ENCODE measurements around the gene NCF2.

NCF2 gene

DNA sequence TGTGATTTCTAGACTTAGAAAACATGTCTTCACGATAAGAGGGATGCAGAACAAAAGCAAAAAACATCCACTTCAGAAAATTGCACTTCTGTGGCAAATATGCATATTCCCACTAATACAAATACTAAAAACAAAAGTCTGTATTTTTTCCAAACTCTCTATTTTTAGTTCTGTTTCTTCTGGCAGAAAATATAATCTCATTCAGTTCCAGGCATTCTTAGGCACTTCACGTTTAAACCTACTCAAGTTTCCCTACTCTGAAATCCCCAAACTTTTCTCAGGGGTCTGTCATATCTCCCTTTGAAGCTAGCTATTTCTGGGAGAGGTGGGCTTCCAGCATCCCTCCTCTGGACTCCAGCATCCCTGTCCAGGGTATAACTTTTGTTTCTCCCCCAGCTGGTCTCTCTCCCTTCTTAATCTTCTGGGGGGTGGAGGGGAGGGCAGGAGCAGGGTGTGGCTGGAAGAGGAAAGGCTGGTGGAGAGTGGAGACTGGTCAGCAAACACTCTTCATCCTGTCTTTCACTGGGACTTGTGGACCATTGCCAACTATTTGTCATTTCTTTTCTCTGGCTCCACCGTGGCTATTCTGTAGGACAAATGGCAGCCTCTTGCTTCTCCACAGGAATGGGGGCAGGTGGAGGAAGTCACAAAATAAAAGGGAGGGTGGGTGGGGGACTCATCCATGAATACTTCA lies 19.6 kb upstream of the NCF2 start:
- DNase-seq: no peak

DNA sequence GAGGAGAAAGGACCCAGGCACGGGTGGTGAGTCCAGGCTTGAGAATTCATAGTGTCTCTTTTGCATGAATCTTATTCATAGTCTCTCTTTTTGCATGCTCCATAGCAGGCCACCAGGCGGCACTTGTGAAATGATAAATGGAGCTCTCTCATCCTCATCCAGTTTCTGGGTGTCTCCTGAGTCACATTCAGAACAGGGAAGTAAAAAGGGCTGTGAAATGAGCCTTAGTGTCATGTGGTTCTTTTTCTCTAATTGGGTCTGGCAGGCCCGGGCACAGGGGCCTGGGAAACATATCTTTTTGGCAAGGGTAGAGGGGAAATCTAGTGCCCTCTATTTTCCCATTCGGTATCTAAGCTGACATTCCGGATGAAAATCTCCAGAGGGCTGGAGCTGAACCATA lies 19.1 kb upstream of the NCF2 start:
- peak; percentile 94 for DNase-seq

DNA sequence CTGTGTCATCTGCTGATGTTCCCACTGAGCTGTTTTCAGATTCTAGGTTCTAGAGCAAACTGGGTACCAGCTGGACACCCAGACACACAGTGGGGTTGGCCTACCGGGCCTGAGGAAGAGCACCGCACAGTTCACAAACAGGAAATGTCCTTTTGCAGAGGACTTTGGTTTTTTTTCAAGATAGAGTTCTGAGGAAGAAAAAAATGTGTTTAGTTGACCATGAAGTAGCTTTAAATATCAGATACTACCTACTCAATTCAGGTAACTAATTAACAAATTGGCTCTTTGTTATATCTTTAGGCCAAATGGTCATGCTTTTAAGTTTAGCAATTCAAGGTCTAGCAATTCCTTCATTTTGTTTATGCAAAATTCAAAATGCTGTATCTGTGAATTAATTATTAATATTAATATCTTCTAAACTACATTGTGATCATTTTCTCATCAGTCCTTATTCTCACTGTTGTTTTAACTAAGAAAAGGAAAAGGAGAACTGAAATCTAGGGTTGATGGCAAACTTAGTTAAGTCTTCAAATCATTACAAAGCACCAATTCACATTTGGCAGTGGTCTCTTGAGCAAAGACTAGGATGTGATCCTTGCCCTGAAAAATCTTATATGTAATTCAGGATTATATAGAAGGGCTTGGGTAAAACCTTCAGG lies 17.2 kb upstream of the NCF2 start:
- DNase-seq: no peak

DNA sequence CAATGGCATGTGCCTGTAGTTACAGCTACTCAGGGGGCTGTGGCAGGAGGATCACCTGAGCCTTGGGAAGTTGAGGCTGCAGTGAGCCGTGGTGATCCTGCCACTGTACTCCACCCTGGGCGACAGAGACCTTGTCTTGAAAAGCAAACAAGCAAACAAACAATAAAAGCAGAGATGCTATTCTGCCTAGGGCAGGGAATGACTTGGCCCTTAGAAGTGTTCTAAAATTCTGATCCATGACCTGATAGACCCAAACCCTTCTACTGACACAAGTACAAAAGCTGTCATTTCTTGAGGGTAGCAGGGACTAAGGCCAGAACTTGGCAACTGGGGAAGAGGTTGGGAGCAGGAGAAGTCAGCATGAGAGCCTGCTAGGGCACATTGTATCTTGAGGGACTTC lies 15.6 kb upstream of the NCF2 start:
- no peak for DNase-seq

DNA sequence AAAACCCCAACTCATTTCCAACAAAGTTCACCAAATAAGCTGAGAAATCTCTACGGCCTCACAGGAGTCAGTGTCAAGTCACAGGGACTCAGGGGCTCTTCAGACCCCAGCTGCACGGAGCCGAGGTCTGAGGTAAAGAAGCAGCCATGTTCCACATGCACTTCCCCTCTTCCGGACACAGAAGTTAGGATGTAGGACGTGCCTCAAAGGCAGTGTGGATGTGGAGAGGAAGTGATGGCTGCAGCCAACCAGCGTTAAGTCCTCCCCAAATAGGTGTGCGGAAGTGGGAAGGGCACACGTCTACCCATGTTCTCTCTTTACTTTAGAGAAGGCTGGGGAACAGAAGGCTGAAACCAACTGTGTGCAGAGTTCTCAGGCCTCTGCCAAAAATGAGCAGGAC lies 14.6 kb upstream of the NCF2 start:
- DNase-seq: peak; percentile 78

DNA sequence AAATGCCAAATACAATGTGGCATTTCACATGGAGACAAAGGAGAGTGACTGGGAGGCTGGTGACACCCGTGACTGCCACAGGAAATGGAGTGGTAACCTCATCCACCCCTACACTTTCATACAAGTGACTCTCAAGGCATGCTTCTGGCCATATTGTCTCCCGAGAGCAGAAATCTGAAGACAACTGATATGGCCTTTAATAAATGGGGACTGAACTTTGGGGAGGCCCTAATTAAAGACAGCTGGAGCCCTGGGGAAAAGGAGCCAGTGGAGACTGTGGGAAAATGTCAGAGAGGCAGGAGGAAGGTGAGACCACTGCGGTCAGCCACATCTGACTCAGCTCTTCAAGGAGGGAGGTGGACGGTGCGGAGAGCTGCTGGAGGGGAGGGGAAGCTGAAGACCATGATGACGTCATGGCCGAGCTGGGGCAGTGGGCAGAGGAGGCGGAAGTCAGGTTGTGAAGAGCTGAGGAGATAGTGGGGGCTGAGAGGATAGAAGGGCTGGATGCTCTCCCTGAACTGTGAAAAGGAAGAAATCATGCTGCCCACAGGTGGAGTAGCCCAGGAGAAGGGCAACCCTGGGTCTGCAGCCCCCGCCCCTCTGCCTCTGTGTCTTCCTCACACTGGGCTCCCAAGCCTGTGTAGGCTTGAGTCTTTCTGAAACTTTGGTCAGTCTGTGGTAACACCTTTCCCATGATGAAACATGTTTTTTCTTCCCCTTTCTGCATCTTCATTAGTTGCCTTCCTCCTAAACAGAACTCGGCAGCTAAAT lies 14.0 kb upstream of the NCF2 start:
- DNase-seq: peak; percentile 91

DNA sequence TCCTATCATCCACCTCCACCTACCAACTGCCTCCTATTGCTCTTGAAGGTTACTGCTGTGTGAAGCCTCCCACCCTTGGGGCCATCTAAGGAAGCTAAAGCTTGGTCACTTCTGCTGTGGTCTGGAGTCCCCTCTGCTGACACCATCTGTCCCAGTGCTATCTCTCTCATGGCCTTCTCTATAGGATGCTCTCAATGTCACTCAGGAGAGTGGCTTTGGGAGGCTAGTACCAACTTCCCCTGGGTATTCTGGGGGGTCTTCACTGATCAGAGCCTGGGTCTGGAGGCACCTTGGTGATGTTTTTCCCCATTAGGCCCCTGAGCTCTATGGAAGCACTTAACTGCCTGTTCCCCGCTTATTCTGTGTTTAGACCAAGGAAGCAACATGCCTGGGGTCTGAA lies 12.3 kb upstream of the NCF2 start:
- no peak for DNase-seq

DNA sequence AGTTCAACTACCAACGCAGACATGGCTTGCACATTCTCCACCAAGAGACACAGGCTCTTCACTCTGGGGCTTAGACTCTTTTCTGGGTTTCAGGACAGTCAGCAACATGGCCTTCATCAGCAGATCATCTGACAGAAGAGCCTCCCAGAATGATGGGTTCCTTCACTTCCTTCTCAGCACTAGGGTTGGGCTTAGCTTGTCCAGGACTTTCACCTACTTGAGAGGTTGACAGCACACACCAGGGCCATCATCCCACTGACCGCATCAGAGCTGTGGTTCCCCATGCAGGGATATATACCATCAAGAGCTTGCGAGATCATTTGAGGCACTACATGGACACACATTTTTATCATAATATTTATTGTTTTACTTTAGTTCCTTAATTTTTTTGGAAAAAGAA lies 10.4 kb upstream of the NCF2 start:
- peak; percentile 63 for DNase-seq

DNA sequence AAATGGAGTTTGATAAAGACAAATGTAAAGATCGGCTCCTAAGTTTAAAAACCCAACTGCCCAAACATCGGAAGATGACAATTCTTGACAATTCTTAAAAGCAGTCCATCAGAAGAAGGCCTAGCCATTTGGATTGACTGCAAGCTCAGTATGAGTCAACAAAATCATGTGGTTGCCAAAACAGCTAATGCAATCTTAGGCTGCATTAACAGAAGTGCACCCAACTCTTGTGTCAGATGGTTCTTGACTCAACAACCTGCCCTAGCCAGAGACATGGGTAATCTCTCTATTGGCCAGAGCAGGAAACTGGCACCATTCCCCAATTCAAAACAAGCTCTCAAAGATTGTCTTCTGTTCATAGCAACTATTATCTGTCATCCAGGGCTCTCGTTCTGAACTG lies 9.9 kb upstream of the NCF2 start:
- DNase-seq: peak; percentile 97

DNA sequence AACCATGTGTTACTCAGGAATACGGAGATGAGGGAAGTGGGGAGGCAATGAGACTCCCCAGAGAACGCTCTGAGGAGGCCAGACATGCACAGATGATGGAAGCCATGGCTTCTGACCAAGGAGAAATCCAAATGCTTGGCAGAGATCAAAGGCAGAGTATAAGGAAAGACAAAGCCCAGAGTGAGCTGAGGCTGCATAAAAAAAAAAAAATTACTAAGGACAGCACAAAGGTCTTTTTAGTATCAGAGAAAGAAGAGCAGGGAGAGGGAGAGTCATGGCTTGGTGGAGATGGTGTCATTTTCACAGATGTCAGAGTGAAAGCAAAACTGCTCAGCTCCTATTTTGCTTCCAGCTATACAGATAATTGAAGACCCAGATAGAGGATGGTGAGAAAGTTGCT lies 8.1 kb upstream of the NCF2 start:
- DNase-seq: peak; percentile 84

DNA sequence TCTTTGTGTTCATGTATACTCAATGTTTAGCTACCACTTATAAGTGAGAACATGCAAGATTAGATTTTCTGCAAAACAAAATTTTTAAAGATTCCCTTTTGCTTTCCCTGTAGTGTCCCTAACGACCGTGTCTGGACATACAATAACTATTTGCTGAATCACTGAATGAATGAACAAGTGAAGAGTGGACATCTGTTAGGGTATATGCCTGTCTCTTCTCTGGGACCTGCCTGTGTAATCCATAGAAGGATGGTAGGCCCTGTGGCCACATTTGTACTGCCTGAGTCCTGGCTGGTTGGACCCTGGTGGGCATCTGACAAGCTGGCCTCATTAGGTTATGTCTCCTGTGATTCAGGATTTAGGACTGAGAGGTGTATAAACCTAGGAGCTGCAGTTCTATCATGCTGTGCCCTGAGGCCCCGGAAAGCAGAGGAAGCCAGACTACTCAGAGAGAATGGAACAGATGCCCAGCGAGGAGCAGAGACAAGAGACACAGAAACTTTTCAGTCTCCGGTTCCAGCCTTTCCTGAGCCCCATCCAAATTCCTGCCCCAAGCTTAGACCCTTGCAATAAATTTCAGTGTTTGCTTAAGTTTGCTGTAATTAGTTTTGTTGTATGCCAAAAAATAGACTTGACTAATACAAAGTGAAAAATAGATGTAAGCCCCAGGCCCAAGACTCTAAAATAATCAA lies 7.5 kb upstream of the NCF2 start:
- no peak for DNase-seq

DNA sequence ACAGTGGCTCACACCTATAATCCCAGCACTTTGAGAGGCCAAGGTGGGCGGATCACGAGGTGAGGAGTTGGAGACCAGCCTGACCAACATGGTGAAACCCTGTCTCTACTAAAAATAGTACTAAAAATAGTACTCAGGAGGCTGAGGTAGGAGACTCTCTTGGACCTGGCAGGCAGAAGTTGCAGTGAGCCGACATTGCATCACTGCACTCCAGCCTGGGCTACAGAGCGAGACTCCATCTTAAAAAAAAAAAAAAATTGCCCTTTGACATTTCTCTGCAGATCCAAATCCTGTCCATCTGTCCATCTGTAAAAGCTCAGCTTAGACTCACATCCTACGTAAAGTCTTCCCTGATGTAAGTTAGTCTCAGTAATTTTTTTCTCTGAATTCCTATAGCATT lies 6.2 kb upstream of the NCF2 start:
- no peak for DNase-seq

DNA sequence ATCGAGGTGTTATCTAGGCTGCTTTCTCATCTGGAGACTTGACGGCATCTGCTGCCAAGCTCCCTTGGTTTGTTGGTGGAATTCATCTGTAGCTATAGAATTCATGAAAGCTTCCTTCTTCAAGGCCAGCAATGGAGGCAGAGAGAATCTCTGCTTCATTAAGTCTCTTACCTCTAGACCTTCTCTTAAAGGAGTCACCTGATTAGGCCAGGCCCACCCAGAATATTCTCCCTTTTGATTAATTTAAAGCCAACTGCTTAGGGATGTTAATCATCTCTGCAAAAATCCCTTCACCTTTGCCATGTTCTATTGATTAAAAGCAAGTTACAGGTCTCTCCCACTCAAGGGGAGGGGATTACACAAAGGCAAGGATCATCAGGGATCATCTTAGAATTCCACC lies 5.3 kb upstream of the NCF2 start:
- DNase-seq: no peak

DNA sequence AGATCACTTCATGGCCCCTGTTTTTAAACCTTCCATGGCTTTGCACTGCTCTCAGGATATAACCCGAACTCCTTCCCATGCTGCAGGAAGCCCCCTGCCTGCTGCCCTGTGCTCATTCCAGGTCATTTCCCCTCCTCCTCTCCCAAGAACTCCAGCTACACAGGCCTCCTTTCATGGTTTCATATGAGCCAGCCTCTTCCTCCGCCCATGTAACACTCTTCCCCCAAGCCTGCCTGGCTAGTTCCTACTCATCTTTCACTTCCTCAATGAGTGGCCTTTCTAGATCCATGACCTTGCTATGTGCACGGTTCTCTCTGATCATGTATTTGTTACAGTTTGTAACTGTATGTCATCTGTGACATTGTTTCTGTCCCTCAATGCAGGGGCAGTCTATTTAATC lies 3.1 kb upstream of the NCF2 start:
- DNase-seq: peak; percentile 89

DNA sequence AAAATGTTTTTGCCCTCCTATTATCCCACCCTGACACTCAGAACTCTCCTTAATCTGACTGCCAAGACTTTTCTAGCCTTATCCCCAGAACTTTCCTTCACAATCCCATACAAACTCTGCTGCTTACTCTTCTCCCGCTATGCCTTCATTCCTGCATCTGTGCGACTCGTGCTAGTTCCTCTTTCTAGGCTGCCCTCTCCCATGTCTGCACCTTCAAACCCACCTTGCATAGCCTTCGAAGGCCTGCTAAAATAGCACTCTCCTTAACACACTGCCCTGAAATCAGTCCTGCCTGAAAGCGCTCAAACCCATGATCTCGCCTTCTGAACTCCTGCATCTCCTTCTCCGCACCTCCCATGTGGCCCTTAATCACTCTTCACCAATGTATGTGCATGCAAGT lies 2.5 kb upstream of the NCF2 start:
- DNase-seq: no peak

DNA sequence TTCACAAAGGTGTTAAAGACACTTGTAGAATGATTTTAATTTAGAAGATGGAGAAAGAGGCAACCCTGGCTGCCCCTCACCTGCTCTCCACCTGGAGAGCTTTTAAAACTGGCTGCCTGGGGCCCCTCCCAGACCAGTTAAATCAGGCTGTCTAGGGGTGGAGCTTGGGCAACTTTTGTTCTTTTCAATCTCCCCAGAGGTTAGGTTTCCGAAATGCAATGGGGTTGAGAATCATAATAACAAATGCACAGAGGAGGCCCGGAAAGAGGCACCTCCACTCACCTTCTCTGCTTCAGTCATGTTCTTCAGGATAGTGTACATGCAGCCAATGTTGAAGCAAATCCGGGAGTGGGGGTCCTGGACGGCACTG lies 400 bp downstream of the NCF2 start:
- DNase-seq: peak; percentile 51

DNA sequence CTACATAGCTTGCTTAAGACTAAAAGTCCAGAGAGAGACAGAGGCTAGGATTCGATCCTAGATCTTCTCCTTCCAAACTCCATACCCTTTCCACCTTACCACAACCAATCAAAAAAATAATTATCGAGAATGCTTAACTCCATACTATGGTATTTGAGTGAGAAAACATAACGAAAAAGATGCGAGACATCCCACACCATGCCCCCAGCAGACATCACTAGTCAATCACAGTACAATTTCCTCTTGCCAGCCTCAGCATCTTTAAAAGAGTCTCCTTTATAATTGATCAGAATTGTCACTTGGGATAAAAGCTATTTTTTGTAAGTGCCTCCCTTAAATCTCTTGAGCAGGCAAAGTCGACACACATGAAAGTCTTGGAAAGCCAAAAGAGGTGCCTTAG lies 875 bp downstream of the NCF2 start:
- DNase-seq: no peak

DNA sequence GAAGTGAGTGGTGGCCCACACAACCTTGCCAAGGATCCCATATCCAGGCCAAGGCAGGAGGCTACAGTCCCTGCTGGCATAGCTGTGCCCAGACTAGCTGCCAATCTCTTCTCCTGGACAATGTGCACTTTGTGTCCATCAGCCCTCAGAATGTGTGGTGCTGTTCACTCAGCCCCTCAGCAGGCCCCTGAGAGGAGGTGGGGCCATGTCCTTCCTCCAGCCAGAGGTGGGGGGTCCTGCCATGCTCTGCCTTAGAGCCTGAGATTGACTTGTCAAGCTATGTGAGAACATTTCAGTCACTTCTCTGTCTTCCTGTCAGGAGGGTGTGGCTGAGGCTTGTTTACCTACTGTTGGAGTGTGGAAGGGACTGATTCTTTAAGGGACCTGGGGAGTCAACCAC lies 1.4 kb downstream of the NCF2 start:
- peak; percentile 58 for DNase-seq

DNA sequence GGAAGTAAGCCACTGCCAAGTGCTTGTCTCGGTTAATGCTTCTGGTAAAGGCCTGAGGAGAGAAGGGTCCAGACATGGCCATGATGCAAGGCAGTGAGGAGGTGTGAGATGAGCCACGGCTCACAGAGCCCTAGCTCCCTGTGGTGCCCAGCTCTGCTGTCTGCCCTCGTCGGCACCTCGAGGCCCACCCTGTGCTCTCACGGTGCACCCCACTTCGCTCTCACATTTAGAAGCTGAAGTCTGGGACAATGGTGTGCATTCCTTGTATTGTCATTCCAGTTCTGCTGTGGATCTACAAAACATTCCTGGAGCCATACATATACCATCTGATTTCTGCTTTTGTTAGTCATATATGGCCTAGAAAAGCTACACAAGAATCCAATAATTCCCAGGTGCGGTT lies 3.3 kb downstream of the NCF2 start:
- DNase-seq: no peak

DNA sequence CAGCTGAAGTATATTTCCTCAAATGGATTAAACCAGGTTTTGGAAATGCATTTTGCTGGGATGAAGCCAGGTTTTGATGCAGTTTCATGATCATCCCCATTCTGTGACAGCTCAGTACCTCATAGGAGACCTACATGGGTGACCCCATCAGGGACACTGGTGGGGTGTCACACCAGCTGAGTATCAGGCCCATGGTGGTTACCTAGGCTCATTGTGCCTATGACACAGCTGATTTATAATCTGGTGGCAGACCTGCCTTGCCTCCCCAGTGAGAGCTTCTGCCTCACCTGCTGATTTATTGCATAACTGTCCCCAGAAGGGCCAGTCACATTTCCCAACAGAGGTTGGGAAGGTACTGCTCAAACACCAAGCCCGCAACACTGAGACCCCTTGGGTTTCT lies 3.8 kb downstream of the NCF2 start:
- no peak for DNase-seq

DNA sequence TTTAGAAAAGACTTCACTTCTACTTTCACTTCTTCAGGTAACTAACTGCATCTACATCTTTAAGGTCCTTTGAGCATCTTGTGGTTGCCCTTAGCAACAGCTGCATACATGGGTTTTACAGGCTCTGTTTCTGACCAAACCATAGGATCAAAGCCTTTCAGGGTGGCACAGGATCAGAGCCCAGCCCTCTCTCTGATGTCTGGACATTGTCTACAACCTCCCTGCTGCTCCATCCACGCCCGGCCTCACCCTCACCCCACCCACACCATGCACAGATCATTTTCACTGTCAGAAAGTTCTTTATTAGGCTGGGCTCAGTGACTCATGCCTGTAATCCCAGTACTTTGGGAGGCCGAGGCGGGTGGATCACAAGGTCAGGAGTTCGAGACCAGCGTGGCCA lies 5.2 kb downstream of the NCF2 start:
- DNase-seq: no peak

DNA sequence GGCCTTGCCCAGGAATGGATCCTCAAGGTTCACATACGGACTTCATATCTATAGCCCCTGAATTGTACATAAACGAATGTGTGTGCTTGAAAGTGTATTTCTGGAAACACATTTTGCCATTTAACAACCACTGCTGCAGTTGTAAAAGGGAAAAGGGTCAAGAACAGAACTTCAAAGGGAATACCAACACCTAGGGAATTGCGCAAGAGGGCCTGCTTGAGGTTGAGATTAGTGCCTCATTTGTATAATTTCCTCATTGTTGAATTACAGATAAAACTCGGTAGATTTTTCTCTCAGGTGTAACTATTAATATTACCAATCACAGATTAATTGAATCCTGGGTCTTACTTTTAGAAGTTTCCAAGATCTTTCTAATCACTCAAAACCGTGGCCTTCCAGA lies 6.1 kb downstream of the NCF2 start:
- no peak for DNase-seq

DNA sequence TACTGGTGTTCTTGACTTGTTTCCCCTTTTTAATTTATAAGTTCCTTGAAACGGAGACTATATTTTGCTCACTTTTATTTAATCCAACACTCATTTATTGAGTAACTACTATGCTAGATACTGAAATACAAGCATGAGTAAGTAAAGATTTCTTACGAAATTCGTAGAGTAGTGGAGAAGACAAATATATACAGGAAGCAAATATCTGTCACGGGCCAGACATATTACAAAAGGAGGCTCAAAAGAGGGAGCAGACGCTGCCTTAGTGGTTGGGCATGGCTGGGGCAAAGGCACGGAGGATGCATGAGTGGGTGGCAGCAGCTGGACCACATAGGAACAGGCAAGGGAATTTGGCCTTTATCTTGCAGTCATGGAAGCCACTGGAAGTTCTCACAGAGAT lies 6.8 kb downstream of the NCF2 start:
- peak; percentile 97 for DNase-seq

Measured in inflammatory macrophage treated with lipopolysaccharide for 4 hours (primary cell).